H1 (cell line): ENCODE measurements around the gene TAF8. TPM values are rescaled to one million over a fixed set of nuclear protein-coding genes. Genes with fewer than 3 reads are reported as not detected.
A peak's percentile ranks its signal among the peaks of the same experiment; 100 is the strongest.

Experiments
- CTCF ChIA-PET: fragments of 300-600 bp; sonication (Branson Sonifier 250); formaldehyde crosslinking; loops from one replicate; lab custom pipeline; 2021; ENCODE audit not compliant: partially characterized antibody; lab: Charles Lee
- POLR2A ChIA-PET: fragments of 300-600 bp; sonication (Branson Sonifier 250); formaldehyde crosslinking; loops from one replicate; lab custom pipeline; 2021; ENCODE audit warnings: inconsistent platforms; ENCODE audit not compliant: partially characterized antibody; lab: Charles Lee
- DNase-seq, 2 experiments: peaks; one replicate each; pipeline versions ENCODE4 v3.0.0 to v3.0.0-alpha.2; 2010 to 2022; ENCODE audit warnings: low spot score in 2 of 2, low read depth in 1 of 2, mixed read lengths in 1 of 2
- FAIRE-seq: peaks from 2 replicates; lab custom pipeline; 2011; peaks lifted over from hg19 to GRCh38; lab: Jason Lieb, UNC
- H2AFZ ChIP-seq: 2 replicates; pipeline ENCODE4 v1.8.1; 2012; ENCODE audit warnings: low read length, inconsistent platforms
- H2AK5ac ChIP-seq: 2 replicates; pipeline ENCODE4 v1.6.1; 2013; ENCODE audit warnings: low read depth, low read length
- H2BK120ac ChIP-seq: replicated peaks from 2 replicates; pipeline ENCODE3; 2013; ENCODE audit warnings: low read depth, low read length, inconsistent platforms
- H2BK12ac ChIP-seq: 2 replicates; pipeline ENCODE4 v1.6.1; 2013; ENCODE audit warnings: low read depth, low read length
- H2BK15ac ChIP-seq: 2 replicates; pipeline ENCODE4 v1.6.1; 2013; ENCODE audit warnings: low read length
- H2BK20ac ChIP-seq: 2 replicates; pipeline ENCODE4 v1.6.1; 2013; ENCODE audit warnings: low read length
- H2BK5ac ChIP-seq: 2 replicates; pipeline ENCODE4 v1.6.1; 2013; ENCODE audit warnings: low read depth, low read length
- H3K14ac ChIP-seq: 2 replicates; pipeline ENCODE4 v1.6.1; 2013; ENCODE audit warnings: inconsistent platforms; ENCODE audit not compliant: insufficient read length
- H3K18ac ChIP-seq: 2 replicates; pipeline ENCODE4 v1.6.1; 2013; ENCODE audit warnings: low read length; ENCODE audit errors: extremely low read depth
- H3K23ac ChIP-seq: 2 replicates; pipeline ENCODE4 v1.6.1; 2013; ENCODE audit warnings: inconsistent platforms; ENCODE audit not compliant: insufficient read length
- H3K23me2 ChIP-seq: 2 replicates; pipeline ENCODE4 v1.6.1; 2013; ENCODE audit warnings: low read depth, low read length
- H3K27ac ChIP-seq: 2 replicates; pipeline ENCODE4 v1.6.1; 2011; ENCODE audit warnings: low read depth, low read length, inconsistent platforms
- H3K27me3 ChIP-seq, 4 experiments: replicated peaks in 1 of 4; 1 replicate in 1 of 4; 2 replicates in 3 of 4; pipeline versions ENCODE4 v1.6.1 to v1.8.1; 2011 to 2013; ENCODE audit warnings: low read length in 3 of 4, mild to moderate bottlenecking in 3 of 4, inconsistent platforms in 2 of 4, mixed read lengths in 2 of 4, moderate library complexity in 1 of 4; ENCODE audit not compliant: control insufficient read depth in 3 of 4, insufficient read depth in 3 of 4; ENCODE audit errors: extremely low read depth in 1 of 4
- H3K36me3 ChIP-seq, 4 experiments: 2 replicates each; pipeline versions ENCODE4 v1.6.1 to v1.8.1; 2011 to 2013; ENCODE audit warnings: mild to moderate bottlenecking in 4 of 4, low read length in 3 of 4, moderate library complexity in 2 of 4, control low read depth in 1 of 4, inconsistent platforms in 1 of 4; ENCODE audit not compliant: insufficient read depth in 4 of 4, control insufficient read depth in 2 of 4
- H3K4ac ChIP-seq: replicated peaks from 2 replicates; pipeline ENCODE3; 2013; ENCODE audit warnings: low read length, low read depth, mixed read lengths, inconsistent platforms; ENCODE audit not compliant: insufficient read length
- H3K4me1 ChIP-seq, 4 experiments: replicated peaks in 1 of 4; 1 replicate in 1 of 4; 2 replicates in 3 of 4; pipeline versions ENCODE4 v1.6.1 to v1.8.1; 2011 to 2013; ENCODE audit warnings: low read length in 3 of 4, inconsistent platforms in 2 of 4, mixed read lengths in 1 of 4; ENCODE audit not compliant: insufficient read depth in 4 of 4, control insufficient read depth in 3 of 4
- H3K4me2 ChIP-seq, 2 experiments: 2 replicates each; pipeline versions ENCODE4 v1.6.1 to v1.8.1; 2011 to 2013; ENCODE audit warnings: low read depth in 2 of 2, low read length in 2 of 2, control low read depth in 1 of 2, inconsistent platforms in 1 of 2, mild to moderate bottlenecking in 1 of 2; ENCODE audit not compliant: insufficient read depth in 1 of 2
- H3K4me3 ChIP-seq, 4 experiments: fragments of 200-600, 300-600 bp in 1 of 4; sonication (generic), shearing (Covaris generic), sonication (Bioruptor Twin) in 1 of 4; 2 replicates each; pipeline versions ENCODE4 v1.5.1 to v1.8.1; 2011 to 2016; ENCODE audit warnings: low read length in 4 of 4, low read depth in 3 of 4, control low read depth in 2 of 4, inconsistent platforms in 2 of 4, mild to moderate bottlenecking in 2 of 4, mixed read lengths in 1 of 4, moderate library complexity in 1 of 4; ENCODE audit not compliant: insufficient read depth in 2 of 4; ENCODE audit errors: extremely low read depth in 1 of 4
- H3K56ac ChIP-seq: replicated peaks from 2 replicates; pipeline ENCODE3; 2013; ENCODE audit warnings: low read depth, mild to moderate bottlenecking, mixed read lengths, low read length, inconsistent platforms; ENCODE audit not compliant: insufficient read length
- H3K79me1 ChIP-seq: 2 replicates; pipeline ENCODE4 v1.6.1; 2013; ENCODE audit warnings: low read depth, low read length, control low read depth
- H3K79me2 ChIP-seq, 2 experiments: 2 replicates each; pipeline versions ENCODE4 v1.6.1 to v1.8.1; 2012 to 2013; ENCODE audit warnings: low read length in 2 of 2, mild to moderate bottlenecking in 2 of 2, inconsistent platforms in 1 of 2; ENCODE audit not compliant: insufficient read depth in 2 of 2, control insufficient read depth in 1 of 2
- H3K9ac ChIP-seq, 4 experiments: replicated peaks in 1 of 4; 1 replicate in 1 of 4; 2 replicates in 3 of 4; pipeline versions ENCODE4 v1.6.1 to v1.8.1; 2011 to 2013; ENCODE audit warnings: low read depth in 3 of 4, low read length in 3 of 4, control low read depth in 2 of 4, mild to moderate bottlenecking in 2 of 4, moderate library complexity in 2 of 4, inconsistent platforms in 1 of 4; ENCODE audit errors: extremely low read depth in 1 of 4
- H3K9me3 ChIP-seq, 2 experiments: 2 replicates each; pipeline versions ENCODE4 v1.6.1 to v1.8.1; 2012 to 2013; ENCODE audit warnings: mild to moderate bottlenecking in 2 of 2, moderate library complexity in 2 of 2, control low read depth in 1 of 2, inconsistent platforms in 1 of 2, low read depth in 1 of 2, low read length in 1 of 2, mixed read lengths in 1 of 2; ENCODE audit not compliant: insufficient read depth in 2 of 2
- H4K20me1 ChIP-seq, 2 experiments: replicated peaks in 1 of 2; 2 replicates each; pipeline versions ENCODE3 to v1.8.1; 2011 to 2013; ENCODE audit warnings: inconsistent platforms in 2 of 2, low read length in 2 of 2, mild to moderate bottlenecking in 1 of 2; ENCODE audit not compliant: insufficient read depth in 2 of 2, control insufficient read depth in 1 of 2
- H4K5ac ChIP-seq: 2 replicates; pipeline ENCODE4 v1.6.1; 2013; ENCODE audit warnings: low read length, low read depth, mixed read lengths, inconsistent platforms; ENCODE audit not compliant: insufficient read length
- H4K8ac ChIP-seq: 2 replicates; pipeline ENCODE4 v1.8.0; 2013; ENCODE audit warnings: mild to moderate bottlenecking, moderate library complexity, low read length, inconsistent platforms; ENCODE audit not compliant: insufficient read depth; ENCODE audit errors: extremely low read depth
- H4K91ac ChIP-seq: replicated peaks from 2 replicates; pipeline ENCODE3; 2013; ENCODE audit warnings: low read length, mixed read lengths, inconsistent platforms; ENCODE audit not compliant: insufficient read length
- CTBP2 ChIP-seq: IDR thresholded peaks from 2 replicates; pipeline ENCODE4 v1.7.0; 2011; ENCODE audit warnings: borderline replicate concordance, mild to moderate bottlenecking, moderate library complexity, mixed read lengths, low read length; ENCODE audit not compliant: insufficient read depth, insufficient read length
- RAD21 ChIP-seq, 2 experiments: IDR thresholded peaks in 1 of 2; conservative IDR thresholded peaks in 1 of 2; 2 replicates each; pipeline ENCODE4 v1.6.1; 2011; ENCODE audit warnings: low read depth in 2 of 2, low read length in 2 of 2, improper control_type of control experiment in 1 of 2, inconsistent platforms in 1 of 2, mild to moderate bottlenecking in 1 of 2, moderate library complexity in 1 of 2
- TAF1 ChIP-seq: IDR thresholded peaks from 2 replicates; pipeline ENCODE4 v1.6.1; 2011; ENCODE audit warnings: mild to moderate bottlenecking, low read depth, low read length
- TBP ChIP-seq: IDR thresholded peaks from 2 replicates; pipeline ENCODE4 v1.6.1; 2011; ENCODE audit warnings: low read depth, low read length, improper control_type of control experiment
- WGBS, 2 experiments: shearing (Covaris generic) in 1 of 2; methylation state at CpG; one replicate each; pipeline versions ENCODE4 v1.1.6 to v1.1.7; 2013 to 2015; ENCODE audit warnings: low lambda C conversion rate in 2 of 2, mixed read lengths in 2 of 2, inconsistent platforms in 1 of 2, low coverage in 1 of 2, missing lambda C conversion rate in 1 of 2; ENCODE audit not compliant: insufficient replicate concordance in 2 of 2, insufficient coverage in 1 of 2, insufficient read length in 1 of 2; ENCODE audit errors: extremely low coverage in 1 of 2, missing lambda C conversion rate in 1 of 2; 5-methylcytosine and 5-hydroxymethylcytosine counted together
- polyA plus RNA-seq, 7 experiments: library from polyadenylated mRNA; depleted of rRNA in 3 of 7; stranded (reverse) in 5 of 7; unstranded in 2 of 7; fragments of >200 nt in 5 of 7; fragments of 200-250 nt in 2 of 7; gene quantifications; 1 replicate in 5 of 7; 2 replicates in 1 of 7; 4 replicates in 1 of 7; pipeline versions ENCODE4 v1.2.1 to v1.2.3, GENCODE V29; 2011 to 2013; ENCODE audit warnings: missing spikeins in 2 of 7, mixed read lengths in 2 of 7
- total RNA-seq: library from RNA; stranded (reverse); fragmentation: NEBNext Ultra II Directional; extraction: Animal tissue kit (Norgen Biotek cat#: 25700); gene quantifications from 2 replicates; pipeline ENCODE4 v1.2.1, GENCODE V29; 2021
- TF ChIP-seq, protein P1 (sequence below), 3 experiments: IDR thresholded peaks; 1 replicate in 2 of 3; 2 replicates in 1 of 3; pipeline versions ENCODE4 v1.5.1 to v1.6.1; 2011; ENCODE audit warnings: low read length in 3 of 3, mild to moderate bottlenecking in 3 of 3, inconsistent platforms in 2 of 3, low read depth in 1 of 3, moderate library complexity in 1 of 3; ENCODE audit not compliant: insufficient read depth in 1 of 3; ENCODE audit errors: control extremely low read depth in 1 of 3

TAF8 gene
- total and polyA plus RNA-seq, 2 of the 8 experiments (the other 6 are each of a cell fraction or from before 2014, with no cell fraction given), result 32.2 to 34.0 TPM

DNA sequence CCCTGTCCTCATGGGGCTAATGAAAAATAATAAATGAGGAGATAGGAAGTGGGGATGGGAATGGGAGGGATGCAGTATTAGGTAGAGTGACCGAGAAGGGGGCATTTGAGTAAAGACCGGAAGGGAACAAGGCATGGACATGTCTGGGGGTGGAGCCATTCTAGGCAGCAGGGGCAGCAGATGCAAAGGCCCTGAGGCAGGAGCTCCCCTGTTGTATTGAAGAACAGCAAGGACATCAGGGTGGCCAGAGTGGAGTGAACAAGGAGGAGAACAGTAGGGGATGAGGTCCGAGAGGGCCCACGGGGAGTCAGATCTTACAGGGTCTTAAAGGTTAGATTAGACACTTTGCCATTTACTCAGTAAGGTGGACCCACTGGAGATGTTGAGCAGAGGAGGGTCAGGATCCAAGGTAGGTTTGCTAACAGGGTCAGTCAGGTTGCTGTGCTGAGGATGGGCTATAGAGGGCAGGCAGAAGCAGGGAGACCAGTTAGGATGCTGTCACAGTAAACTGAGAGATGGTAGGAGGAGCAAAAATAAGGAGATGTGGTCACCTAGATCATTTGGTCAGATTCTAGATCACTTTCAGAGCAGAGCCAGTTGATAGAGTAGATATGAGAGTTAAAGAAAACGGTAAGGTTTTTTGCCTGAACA is 18.7 kb downstream of the TAF8 start:
- Histone ChIP-seq H4K8ac (no peak overlapping the region), H2BK120ac (no peak overlapping the region), H3K79me1 (no peaks in the 10 kb centered on the region), H3K23ac (no peak overlapping the region), H3K56ac (no peak overlapping the region), H3K4me1 (no peaks in the 10 kb centered on the region), H3K14ac (no peak overlapping the region), H3K36me3 (peaks cover 12 to 54% (median 49%) of the 10 kb centered on the region in 4 experiments), H2BK12ac (no peak overlapping the region), H3K9me3 (no peaks in the 10 kb centered on the region), H2AFZ (no peak overlapping the region), H3K4me2 (no peak overlapping the region), H3K4me3 (no peak overlapping the region), H3K27me3 (no peaks in the 10 kb centered on the region), H2BK5ac (no peak overlapping the region), H2AK5ac (no peak overlapping the region), H3K79me2 (no peaks in the 10 kb centered on the region), H3K4ac (no peak overlapping the region), H4K20me1 (no peaks in the 10 kb centered on the region), H4K91ac (no peak overlapping the region), H3K23me2 (no peaks in the 10 kb centered on the region), H2BK20ac (no peak overlapping the region), H3K9ac (no peak overlapping the region), H4K5ac (no peak overlapping the region), H3K18ac (no peak overlapping the region), H2BK15ac (no peak overlapping the region), H3K27ac (no peak overlapping the region)
- FAIRE-seq (no peak), DNase-seq (no peak)
- TF ChIP-seq TAF1, result no peak
- TF ChIP-seq TBP, result no peak
- TF ChIP-seq, protein P1, sequence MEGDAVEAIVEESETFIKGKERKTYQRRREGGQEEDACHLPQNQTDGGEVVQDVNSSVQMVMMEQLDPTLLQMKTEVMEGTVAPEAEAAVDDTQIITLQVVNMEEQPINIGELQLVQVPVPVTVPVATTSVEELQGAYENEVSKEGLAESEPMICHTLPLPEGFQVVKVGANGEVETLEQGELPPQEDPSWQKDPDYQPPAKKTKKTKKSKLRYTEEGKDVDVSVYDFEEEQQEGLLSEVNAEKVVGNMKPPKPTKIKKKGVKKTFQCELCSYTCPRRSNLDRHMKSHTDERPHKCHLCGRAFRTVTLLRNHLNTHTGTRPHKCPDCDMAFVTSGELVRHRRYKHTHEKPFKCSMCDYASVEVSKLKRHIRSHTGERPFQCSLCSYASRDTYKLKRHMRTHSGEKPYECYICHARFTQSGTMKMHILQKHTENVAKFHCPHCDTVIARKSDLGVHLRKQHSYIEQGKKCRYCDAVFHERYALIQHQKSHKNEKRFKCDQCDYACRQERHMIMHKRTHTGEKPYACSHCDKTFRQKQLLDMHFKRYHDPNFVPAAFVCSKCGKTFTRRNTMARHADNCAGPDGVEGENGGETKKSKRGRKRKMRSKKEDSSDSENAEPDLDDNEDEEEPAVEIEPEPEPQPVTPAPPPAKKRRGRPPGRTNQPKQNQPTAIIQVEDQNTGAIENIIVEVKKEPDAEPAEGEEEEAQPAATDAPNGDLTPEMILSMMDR (IDR thresholded peaks at IDR 0.05; ENCODE audit: control extremely low read depth in 1 of 3, insufficient read depth in 1 of 3, low read depth in 1 of 3, low read length in 3 of 3), result peak in 2 of 3 experiments; percentile 18 to 32; a peak in 2 of 4 replicates
- TF ChIP-seq RAD21 (IDR thresholded peaks at IDR 0.05 in 1 of 2, conservative IDR thresholded peaks at IDR 0.05 in 1 of 2; ENCODE audit: low read depth in 2 of 2, low read length in 2 of 2), result peak in 1 of 2 experiments; percentile 18; a peak in 1 of 4 replicates
- no peak for TF ChIP-seq CTBP2
- ChIA-PET POLR2A (interaction anchor here (0.5 to 1.4 kb wide), 4 partner anchors 11 to 279 kb away, joined by 3 to 4 read pairs (median 4); no protein-coding TSS in a partner anchor), CTCF (interaction anchor here (0.6 to 2.6 kb wide), 6 partner anchors 10 to 35 kb away, joined by 3 to 10 read pairs (median 5); no protein-coding TSS in a partner anchor)
- WGBS, 2 experiments, result 94 to 100% methylated on average over 1 to 5 of the region's 5 CpGs
